H1 (cell line): ENCODE measurements around the gene CBARP. TPM values are rescaled to one million over a fixed set of nuclear protein-coding genes. Genes with fewer than 3 reads are reported as not detected.

ENCODE experiments used
- CTCF ChIA-PET: fragments of 300-600 bp; sonication (Branson Sonifier 250); formaldehyde crosslinking; loops from one replicate; lab custom pipeline; 2021; ENCODE audit not compliant: partially characterized antibody; lab: Charles Lee
- POLR2A ChIA-PET: fragments of 300-600 bp; sonication (Branson Sonifier 250); formaldehyde crosslinking; loops from one replicate; lab custom pipeline; 2021; ENCODE audit warnings: inconsistent platforms; ENCODE audit not compliant: partially characterized antibody; lab: Charles Lee
- DNase-seq, 2 experiments: peaks; one replicate each; pipeline versions ENCODE4 v3.0.0 to v3.0.0-alpha.2; 2010 to 2022; ENCODE audit warnings: low spot score in 2 of 2, low read depth in 1 of 2, mixed read lengths in 1 of 2
- FAIRE-seq: peaks from 2 replicates; lab custom pipeline; 2011; peaks lifted over from hg19 to GRCh38; lab: Jason Lieb, UNC
- H2AFZ ChIP-seq: 2 replicates; pipeline ENCODE4 v1.8.1; 2012; ENCODE audit warnings: low read length, inconsistent platforms
- H2AK5ac ChIP-seq: 2 replicates; pipeline ENCODE4 v1.6.1; 2013; ENCODE audit warnings: low read depth, low read length
- H2BK120ac ChIP-seq: replicated peaks from 2 replicates; pipeline ENCODE3; 2013; ENCODE audit warnings: low read depth, low read length, inconsistent platforms
- H2BK12ac ChIP-seq: 2 replicates; pipeline ENCODE4 v1.6.1; 2013; ENCODE audit warnings: low read depth, low read length
- H2BK15ac ChIP-seq: 2 replicates; pipeline ENCODE4 v1.6.1; 2013; ENCODE audit warnings: low read length
- H2BK20ac ChIP-seq: 2 replicates; pipeline ENCODE4 v1.6.1; 2013; ENCODE audit warnings: low read length
- H2BK5ac ChIP-seq: 2 replicates; pipeline ENCODE4 v1.6.1; 2013; ENCODE audit warnings: low read depth, low read length
- H3K14ac ChIP-seq: 2 replicates; pipeline ENCODE4 v1.6.1; 2013; ENCODE audit warnings: inconsistent platforms; ENCODE audit not compliant: insufficient read length
- H3K18ac ChIP-seq: 2 replicates; pipeline ENCODE4 v1.6.1; 2013; ENCODE audit warnings: low read length; ENCODE audit errors: extremely low read depth
- H3K23ac ChIP-seq: 2 replicates; pipeline ENCODE4 v1.6.1; 2013; ENCODE audit warnings: inconsistent platforms; ENCODE audit not compliant: insufficient read length
- H3K23me2 ChIP-seq: 2 replicates; pipeline ENCODE4 v1.6.1; 2013; ENCODE audit warnings: low read depth, low read length
- H3K27ac ChIP-seq: 2 replicates; pipeline ENCODE4 v1.6.1; 2011; ENCODE audit warnings: low read depth, low read length, inconsistent platforms
- H3K27me3 ChIP-seq, 4 experiments: replicated peaks in 1 of 4; 1 replicate in 1 of 4; 2 replicates in 3 of 4; pipeline versions ENCODE4 v1.6.1 to v1.8.1; 2011 to 2013; ENCODE audit warnings: low read length in 3 of 4, mild to moderate bottlenecking in 3 of 4, inconsistent platforms in 2 of 4, mixed read lengths in 2 of 4, moderate library complexity in 1 of 4; ENCODE audit not compliant: control insufficient read depth in 3 of 4, insufficient read depth in 3 of 4; ENCODE audit errors: extremely low read depth in 1 of 4
- H3K36me3 ChIP-seq, 4 experiments: 2 replicates each; pipeline versions ENCODE4 v1.6.1 to v1.8.1; 2011 to 2013; ENCODE audit warnings: mild to moderate bottlenecking in 4 of 4, low read length in 3 of 4, moderate library complexity in 2 of 4, control low read depth in 1 of 4, inconsistent platforms in 1 of 4; ENCODE audit not compliant: insufficient read depth in 4 of 4, control insufficient read depth in 2 of 4
- H3K4ac ChIP-seq: replicated peaks from 2 replicates; pipeline ENCODE3; 2013; ENCODE audit warnings: low read length, low read depth, mixed read lengths, inconsistent platforms; ENCODE audit not compliant: insufficient read length
- H3K4me1 ChIP-seq, 4 experiments: replicated peaks in 1 of 4; 1 replicate in 1 of 4; 2 replicates in 3 of 4; pipeline versions ENCODE4 v1.6.1 to v1.8.1; 2011 to 2013; ENCODE audit warnings: low read length in 3 of 4, inconsistent platforms in 2 of 4, mixed read lengths in 1 of 4; ENCODE audit not compliant: insufficient read depth in 4 of 4, control insufficient read depth in 3 of 4
- H3K4me2 ChIP-seq, 2 experiments: 2 replicates each; pipeline versions ENCODE4 v1.6.1 to v1.8.1; 2011 to 2013; ENCODE audit warnings: low read depth in 2 of 2, low read length in 2 of 2, control low read depth in 1 of 2, inconsistent platforms in 1 of 2, mild to moderate bottlenecking in 1 of 2; ENCODE audit not compliant: insufficient read depth in 1 of 2
- H3K4me3 ChIP-seq, 4 experiments: fragments of 200-600, 300-600 bp in 1 of 4; sonication (generic), shearing (Covaris generic), sonication (Bioruptor Twin) in 1 of 4; 2 replicates each; pipeline versions ENCODE4 v1.5.1 to v1.8.1; 2011 to 2016; ENCODE audit warnings: low read length in 4 of 4, low read depth in 3 of 4, control low read depth in 2 of 4, inconsistent platforms in 2 of 4, mild to moderate bottlenecking in 2 of 4, mixed read lengths in 1 of 4, moderate library complexity in 1 of 4; ENCODE audit not compliant: insufficient read depth in 2 of 4; ENCODE audit errors: extremely low read depth in 1 of 4
- H3K56ac ChIP-seq: replicated peaks from 2 replicates; pipeline ENCODE3; 2013; ENCODE audit warnings: low read depth, mild to moderate bottlenecking, mixed read lengths, low read length, inconsistent platforms; ENCODE audit not compliant: insufficient read length
- H3K79me1 ChIP-seq: 2 replicates; pipeline ENCODE4 v1.6.1; 2013; ENCODE audit warnings: low read depth, low read length, control low read depth
- H3K79me2 ChIP-seq, 2 experiments: 2 replicates each; pipeline versions ENCODE4 v1.6.1 to v1.8.1; 2012 to 2013; ENCODE audit warnings: low read length in 2 of 2, mild to moderate bottlenecking in 2 of 2, inconsistent platforms in 1 of 2; ENCODE audit not compliant: insufficient read depth in 2 of 2, control insufficient read depth in 1 of 2
- H3K9ac ChIP-seq, 4 experiments: replicated peaks in 1 of 4; 1 replicate in 1 of 4; 2 replicates in 3 of 4; pipeline versions ENCODE4 v1.6.1 to v1.8.1; 2011 to 2013; ENCODE audit warnings: low read depth in 3 of 4, low read length in 3 of 4, control low read depth in 2 of 4, mild to moderate bottlenecking in 2 of 4, moderate library complexity in 2 of 4, inconsistent platforms in 1 of 4; ENCODE audit errors: extremely low read depth in 1 of 4
- H3K9me3 ChIP-seq, 2 experiments: 2 replicates each; pipeline versions ENCODE4 v1.6.1 to v1.8.1; 2012 to 2013; ENCODE audit warnings: mild to moderate bottlenecking in 2 of 2, moderate library complexity in 2 of 2, control low read depth in 1 of 2, inconsistent platforms in 1 of 2, low read depth in 1 of 2, low read length in 1 of 2, mixed read lengths in 1 of 2; ENCODE audit not compliant: insufficient read depth in 2 of 2
- H4K20me1 ChIP-seq, 2 experiments: replicated peaks in 1 of 2; 2 replicates each; pipeline versions ENCODE3 to v1.8.1; 2011 to 2013; ENCODE audit warnings: inconsistent platforms in 2 of 2, low read length in 2 of 2, mild to moderate bottlenecking in 1 of 2; ENCODE audit not compliant: insufficient read depth in 2 of 2, control insufficient read depth in 1 of 2
- H4K5ac ChIP-seq: 2 replicates; pipeline ENCODE4 v1.6.1; 2013; ENCODE audit warnings: low read length, low read depth, mixed read lengths, inconsistent platforms; ENCODE audit not compliant: insufficient read length
- H4K8ac ChIP-seq: 2 replicates; pipeline ENCODE4 v1.8.0; 2013; ENCODE audit warnings: mild to moderate bottlenecking, moderate library complexity, low read length, inconsistent platforms; ENCODE audit not compliant: insufficient read depth; ENCODE audit errors: extremely low read depth
- H4K91ac ChIP-seq: replicated peaks from 2 replicates; pipeline ENCODE3; 2013; ENCODE audit warnings: low read length, mixed read lengths, inconsistent platforms; ENCODE audit not compliant: insufficient read length
- CBX5 ChIP-seq: fragments of 300-800, 300-1000 bp; sonication (generic); IDR thresholded peaks from 2 replicates; pipeline ENCODE4 v1.7.1; 2016; ENCODE audit warnings: antibody characterized with exemption, low read length, low read depth
- EGR1 ChIP-seq: IDR thresholded peaks from 2 replicates; pipeline ENCODE4 v1.6.1; 2011; ENCODE audit warnings: low read depth, low read length, borderline replicate concordance
- JUN ChIP-seq: IDR thresholded peaks from 2 replicates; pipeline ENCODE4 v1.6.1; 2011; ENCODE audit warnings: low read depth, mild to moderate bottlenecking, improper control_type of control experiment, low read length
- RAD21 ChIP-seq, 2 experiments: IDR thresholded peaks in 1 of 2; conservative IDR thresholded peaks in 1 of 2; 2 replicates each; pipeline ENCODE4 v1.6.1; 2011; ENCODE audit warnings: low read depth in 2 of 2, low read length in 2 of 2, improper control_type of control experiment in 1 of 2, inconsistent platforms in 1 of 2, mild to moderate bottlenecking in 1 of 2, moderate library complexity in 1 of 2
- SAP30 ChIP-seq: fragments of 300-600 bp; sonication (generic); IDR thresholded peaks from 2 replicates; pipeline ENCODE4 v1.7.1; 2012; ENCODE audit warnings: low read length, moderate library complexity, mild to moderate bottlenecking, inconsistent platforms; ENCODE audit not compliant: insufficient read depth, insufficient replicate concordance
- SP2 ChIP-seq: IDR thresholded peaks from 2 replicates; pipeline ENCODE4 v1.6.1; 2012; ENCODE audit warnings: mild to moderate bottlenecking, low read length, inconsistent platforms
- SUZ12 ChIP-seq: fragments of 200-600 bp; sonication (generic); IDR thresholded peaks from 2 replicates; pipeline ENCODE4 v1.6.1; 2012; ENCODE audit warnings: mild to moderate bottlenecking, inconsistent platforms, low read length, moderate library complexity, mixed read lengths
- WGBS, 2 experiments: shearing (Covaris generic) in 1 of 2; methylation state at CpG; one replicate each; pipeline versions ENCODE4 v1.1.6 to v1.1.7; 2013 to 2015; ENCODE audit warnings: low lambda C conversion rate in 2 of 2, mixed read lengths in 2 of 2, inconsistent platforms in 1 of 2, low coverage in 1 of 2, missing lambda C conversion rate in 1 of 2; ENCODE audit not compliant: insufficient replicate concordance in 2 of 2, insufficient coverage in 1 of 2, insufficient read length in 1 of 2; ENCODE audit errors: extremely low coverage in 1 of 2, missing lambda C conversion rate in 1 of 2; 5-methylcytosine and 5-hydroxymethylcytosine counted together
- polyA plus RNA-seq, 7 experiments: library from polyadenylated mRNA; depleted of rRNA in 3 of 7; stranded (reverse) in 5 of 7; unstranded in 2 of 7; fragments of >200 nt in 5 of 7; fragments of 200-250 nt in 2 of 7; gene quantifications; 1 replicate in 5 of 7; 2 replicates in 1 of 7; 4 replicates in 1 of 7; pipeline versions ENCODE4 v1.2.1 to v1.2.3, GENCODE V29; 2011 to 2013; ENCODE audit warnings: missing spikeins in 2 of 7, mixed read lengths in 2 of 7
- total RNA-seq: library from RNA; stranded (reverse); fragmentation: NEBNext Ultra II Directional; extraction: Animal tissue kit (Norgen Biotek cat#: 25700); gene quantifications from 2 replicates; pipeline ENCODE4 v1.2.1, GENCODE V29; 2021
- TF ChIP-seq, protein P1 (sequence below): IDR thresholded peaks from 2 replicates; pipeline ENCODE4 v1.6.1; 2011; ENCODE audit warnings: low read length, improper control_type of control experiment

The CBARP gene
- total and polyA plus RNA-seq, 2 of the 8 experiments (the other 6 are each of a cell fraction or from before 2014, with no cell fraction given): 4.9 to 14.7 TPM

GRCh38 chr19:1239796-1240737 is 2.3 kb upstream of the CBARP start:
- Histone ChIP-seq H3K18ac (peak overlapping the region; percentile 48), H3K4ac (peak overlapping the region; percentile 81), H3K27ac (no peak overlapping the region), H3K79me2 (peaks cover 0 to 7% of the 10 kb centered on the region in 2 experiments; a peak in 1 of 4 replicates), H4K5ac (peak overlapping the region; percentile 68), H3K9ac (peak overlapping the region; percentile 45 to 58 (median 46); a peak in 4 of 7 replicates), H4K20me1 (peaks cover 0 to 15% of the 10 kb centered on the region in 2 experiments), H2BK15ac (no peak overlapping the region), H2BK5ac (no peak overlapping the region; the same call in 1 of the 2 replicates), H3K4me3 (peak overlapping the region; percentile 33 to 59 (median 44)), H2BK12ac (peak overlapping the region; percentile 27; the same call in 1 of the 2 replicates), H3K14ac (no peak overlapping the region), H3K27me3 (no peaks in the 10 kb centered on the region), H4K8ac (peak overlapping the region; percentile 92), H3K23ac (no peak overlapping the region), H3K79me1 (peaks cover 9% of the 10 kb centered on the region), H3K9me3 (no peaks in the 10 kb centered on the region), H3K56ac (no peak overlapping the region), H4K91ac (peak overlapping the region; percentile 80), H2AFZ (peak overlapping the region; percentile 14; the same call in 1 of the 2 replicates), H3K4me1 (peaks cover 0 to 23% (median 13%) of the 10 kb centered on the region in 4 experiments; a peak in 5 of 7 replicates), H2BK120ac (peak overlapping the region; percentile 71), H2BK20ac (no peak overlapping the region), H3K36me3 (peaks cover 0 to 7% (median 0%) of the 10 kb centered on the region in 4 experiments; a peak in 2 of 8 replicates), H2AK5ac (no peak overlapping the region), H3K4me2 (peak overlapping the region; percentile 57 to 79), H3K23me2 (peaks cover 15% of the 10 kb centered on the region; the same call in 1 of the 2 replicates)
- 8% methylated on average over 68 of the region's 84 CpGs; no CpG with 5 or more reads in 1 of the 2 experiments for WGBS, 2 experiments
- peak in 1 of 2 experiments; percentile 95 for DNase-seq
- POLR2A ChIA-PET: interaction anchor here (0.7 to 10.1 kb wide), 10 partner anchors 10 to 214 kb away, joined by 3 to 355 read pairs (median 6); partner anchors contain the start of genes CIRBP, CNN2 and GPX4
- FAIRE-seq: no peak
- CTCF ChIA-PET: interaction anchor here (0.6 to 7.7 kb wide), 14 partner anchors 10 to 269 kb away, joined by 3 to 212 read pairs (median 3); partner anchors contain the start of gene CIRBP
- TF ChIP-seq, protein P1, sequence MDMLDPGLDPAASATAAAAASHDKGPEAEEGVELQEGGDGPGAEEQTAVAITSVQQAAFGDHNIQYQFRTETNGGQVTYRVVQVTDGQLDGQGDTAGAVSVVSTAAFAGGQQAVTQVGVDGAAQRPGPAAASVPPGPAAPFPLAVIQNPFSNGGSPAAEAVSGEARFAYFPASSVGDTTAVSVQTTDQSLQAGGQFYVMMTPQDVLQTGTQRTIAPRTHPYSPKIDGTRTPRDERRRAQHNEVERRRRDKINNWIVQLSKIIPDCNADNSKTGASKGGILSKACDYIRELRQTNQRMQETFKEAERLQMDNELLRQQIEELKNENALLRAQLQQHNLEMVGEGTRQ: peak; percentile 24
- TF ChIP-seq EGR1 (peak; percentile 96), SUZ12 (no peak), RAD21 (IDR thresholded peaks at IDR 0.05 in 1 of 2, conservative IDR thresholded peaks at IDR 0.05 in 1 of 2; ENCODE audit: low read depth in 2 of 2, low read length in 2 of 2) (peak; percentile 73 to 90), SAP30 (no peak), SP2 (no peak), CBX5 (no peak), JUN (0 out of 2 replicates have a peak, but pooled peaks have one; percentile 26)
